ENCODE measurements around the gene USP19. TPM values are rescaled to one million over a fixed set of nuclear protein-coding genes. Genes with fewer than 3 reads are reported as not detected.

The USP19 gene
- total RNA-seq, 1 donor from 2014 or later = 68.0 TPM

DNA sequence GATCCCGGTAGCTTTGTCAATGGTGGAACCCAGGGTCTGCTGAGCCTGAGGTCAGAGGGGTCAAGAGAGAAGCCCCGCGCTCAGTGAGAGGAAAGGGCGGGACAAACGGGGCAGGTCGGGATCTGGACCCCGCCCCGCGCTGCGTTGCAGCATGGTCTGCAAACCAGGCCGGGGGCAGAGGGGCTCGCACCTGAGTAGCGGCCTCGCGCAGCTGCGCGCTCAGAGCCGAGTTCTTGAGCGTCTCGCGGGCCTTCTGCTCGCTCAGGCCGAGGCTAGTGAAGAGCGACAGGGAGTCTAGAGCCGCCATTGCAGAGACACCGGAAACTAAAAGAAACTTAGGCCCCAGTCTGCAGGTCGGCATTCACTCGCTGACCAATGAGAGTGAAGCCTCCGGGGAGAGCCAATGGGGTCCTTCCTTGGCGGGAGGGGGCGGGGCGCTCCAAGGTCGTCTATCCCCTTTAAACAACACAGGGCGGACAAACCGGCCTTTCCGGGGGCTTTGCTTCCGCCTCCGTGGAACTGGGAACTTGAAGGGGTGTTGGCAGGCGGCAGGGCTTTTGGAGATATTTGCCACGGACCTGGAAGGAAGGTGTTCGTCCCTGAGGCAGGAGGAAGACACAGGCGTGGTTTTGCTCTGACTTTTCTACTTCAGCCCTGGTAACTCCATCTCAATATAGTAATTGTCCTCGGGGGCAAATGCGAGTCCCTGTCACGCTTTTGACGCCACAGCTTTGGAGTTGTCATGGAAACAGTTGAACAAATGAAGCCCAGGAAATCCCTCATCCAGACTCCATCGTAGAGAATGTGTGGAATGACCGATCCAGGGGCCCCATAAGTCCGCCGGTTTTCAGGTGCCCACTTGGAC lies 16.0 kb downstream of the USP19 start, which contains the start of gene QARS1:
QARS1 (minus strand) TSS at position 331 of the 865 bp plus-strand sequence; CDS start at position 307, 24 bp downstream.
- DNase-seq (ENCODE audit: low read depth) = peak; percentile 82

DNA sequence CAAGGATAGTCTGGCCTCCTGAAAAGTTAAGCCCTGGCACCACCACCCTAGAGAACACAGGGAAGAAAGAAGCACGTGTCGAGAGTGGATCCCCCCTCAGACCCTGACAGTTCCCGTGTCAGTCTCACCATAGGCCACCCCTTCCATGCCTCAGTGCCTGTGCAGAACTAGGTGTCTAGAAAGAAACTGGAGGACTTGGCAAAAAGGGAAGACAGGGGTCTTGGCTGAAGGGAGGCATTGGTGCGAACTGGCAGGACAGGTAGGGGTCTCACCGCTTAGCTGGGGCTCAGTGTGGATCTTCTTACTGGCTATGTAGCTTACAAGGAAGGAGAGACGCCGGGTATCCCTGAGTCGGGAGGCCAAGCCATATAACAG lies 16.6 kb downstream of the USP19 start:
- DNase-seq (ENCODE audit: low read depth) = no peak

DNA sequence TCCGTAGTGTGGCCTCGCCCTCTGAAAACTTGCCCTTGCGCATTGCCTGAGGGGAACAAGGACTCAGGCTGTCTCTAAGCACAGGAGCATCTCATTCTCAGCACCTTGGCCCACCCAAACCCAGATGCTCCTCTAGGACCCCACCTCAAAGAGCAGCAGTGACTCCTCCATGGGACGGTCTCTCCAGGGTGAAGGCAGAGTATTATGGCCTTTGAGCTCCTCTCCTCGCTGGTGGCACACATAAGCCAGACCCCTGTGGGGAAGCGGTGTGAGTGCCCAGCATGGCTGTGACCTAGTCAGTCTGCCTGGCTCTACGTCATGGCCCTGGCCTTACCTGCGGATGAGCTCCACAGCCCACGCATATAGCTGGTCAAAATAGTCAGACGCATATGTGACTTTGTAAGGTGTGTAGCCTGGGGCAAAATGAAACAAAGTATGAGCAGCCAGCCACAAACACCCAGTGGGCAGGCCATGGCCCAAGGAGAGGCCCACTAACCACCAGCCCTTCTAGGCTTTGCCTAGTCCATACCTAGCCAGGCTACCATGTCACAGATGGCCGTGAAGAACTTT lies 20.5 kb downstream of the USP19 start:
- no peak for DNase-seq (ENCODE audit: low read depth)

DNA sequence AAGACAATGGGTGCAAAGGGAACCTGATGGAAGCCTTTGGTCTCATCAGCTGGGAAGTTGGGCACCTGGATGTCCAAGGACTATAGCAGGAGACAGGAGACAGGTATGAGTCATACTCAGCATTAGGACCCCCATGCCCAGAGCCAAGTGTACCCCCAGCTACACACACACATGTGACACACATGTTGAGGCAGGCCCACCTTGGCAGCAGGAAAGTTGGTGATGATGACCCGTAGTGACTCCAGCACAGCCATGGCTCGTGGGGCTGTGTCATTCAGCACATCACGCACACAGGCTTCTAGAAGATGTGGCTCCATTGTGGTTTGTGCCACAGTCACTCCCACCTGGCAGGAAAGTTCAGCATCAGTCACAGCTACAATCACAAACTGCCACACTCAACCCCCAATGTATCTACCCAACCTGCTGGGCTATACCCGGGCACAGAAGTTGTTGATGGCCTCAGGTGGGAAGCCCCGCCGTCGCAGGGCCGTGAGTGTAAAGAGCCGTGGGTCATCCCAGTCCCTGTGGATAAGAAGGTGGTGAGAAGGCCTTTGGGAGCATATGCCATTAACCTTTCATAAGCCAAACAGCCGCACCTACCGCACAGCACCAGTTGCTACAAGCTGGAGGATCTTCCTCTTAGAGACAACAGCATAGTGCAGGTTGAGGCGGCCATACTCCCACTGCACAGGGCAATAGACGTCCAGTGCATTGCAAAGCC lies 21.6 kb downstream of the USP19 start:
- DNase-seq (ENCODE audit: low read depth) = no peak

DNA sequence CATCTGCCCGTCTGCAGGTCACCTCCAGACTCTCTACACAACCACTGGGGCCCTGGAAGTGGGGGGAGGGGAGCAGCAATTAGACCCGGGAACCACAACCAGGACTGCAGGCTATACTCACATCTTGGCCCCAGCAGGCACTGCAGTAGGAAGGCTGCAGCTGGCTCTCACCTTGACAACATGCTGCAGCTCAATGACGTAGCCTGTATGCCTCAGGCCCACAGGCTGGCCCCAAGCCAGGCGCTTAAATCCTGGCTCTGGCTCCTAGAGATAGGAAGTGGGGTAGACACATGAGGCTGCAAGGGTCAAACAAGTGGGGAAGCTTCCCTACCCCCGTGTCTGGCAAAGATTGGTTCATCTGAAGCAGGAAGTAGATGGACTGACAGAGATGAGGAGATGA lies 22.2 kb downstream of the USP19 start:
- DNase-seq (ENCODE audit: low read depth) = no peak

DNA sequence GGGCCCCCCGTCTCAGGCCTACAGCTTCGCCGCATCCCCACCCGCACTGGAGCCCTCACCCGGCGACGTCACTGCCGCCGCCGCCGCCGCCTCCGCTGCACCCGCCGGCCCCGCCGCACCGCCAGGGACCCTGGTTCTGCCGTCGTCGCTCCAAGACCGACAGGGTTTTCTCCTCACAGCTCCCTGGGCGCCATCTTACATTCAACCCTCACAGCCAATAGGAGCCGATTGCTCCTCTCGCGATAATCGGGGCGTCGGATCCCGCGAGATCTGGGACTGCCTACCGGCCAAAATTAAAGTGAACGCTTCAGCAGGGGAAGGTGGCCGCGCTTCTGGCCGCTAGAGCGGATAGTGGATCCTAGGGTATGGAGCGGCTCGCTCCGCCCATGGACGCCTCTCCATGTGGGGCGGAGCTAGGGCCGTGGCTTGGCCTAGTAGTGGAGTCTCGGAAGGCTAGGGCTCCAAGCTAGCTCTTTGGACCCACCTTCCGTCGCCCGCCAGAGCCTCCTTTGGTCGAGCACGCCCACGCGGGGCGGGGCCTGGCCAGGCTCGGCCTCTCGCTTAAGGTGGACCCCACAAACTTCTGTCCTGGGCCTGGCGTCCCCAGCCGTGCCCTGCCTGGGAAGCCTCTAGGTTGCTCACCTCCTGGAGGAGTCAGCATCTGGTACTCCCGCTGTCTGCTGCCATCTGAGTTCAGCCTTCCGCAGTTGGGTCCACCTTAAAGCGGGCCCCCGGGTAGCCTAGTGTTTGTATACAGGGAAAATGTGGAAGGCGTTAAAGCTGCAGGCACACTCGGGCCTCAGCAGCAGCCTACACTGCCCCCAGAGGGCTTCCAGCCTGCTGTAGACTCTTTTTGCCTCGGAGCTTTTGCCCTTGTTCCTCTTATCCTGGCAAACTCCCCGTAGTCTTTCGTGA lies 26.5 kb downstream of the USP19 start, which contains the start of gene QRICH1:
QRICH1 (minus strand) TSS at position 219 of the 915 bp plus-strand sequence. CDS start 17,054 bp downstream, outside the sequence.
- DNase-seq (ENCODE audit: low read depth) = peak; percentile 95

DNA sequence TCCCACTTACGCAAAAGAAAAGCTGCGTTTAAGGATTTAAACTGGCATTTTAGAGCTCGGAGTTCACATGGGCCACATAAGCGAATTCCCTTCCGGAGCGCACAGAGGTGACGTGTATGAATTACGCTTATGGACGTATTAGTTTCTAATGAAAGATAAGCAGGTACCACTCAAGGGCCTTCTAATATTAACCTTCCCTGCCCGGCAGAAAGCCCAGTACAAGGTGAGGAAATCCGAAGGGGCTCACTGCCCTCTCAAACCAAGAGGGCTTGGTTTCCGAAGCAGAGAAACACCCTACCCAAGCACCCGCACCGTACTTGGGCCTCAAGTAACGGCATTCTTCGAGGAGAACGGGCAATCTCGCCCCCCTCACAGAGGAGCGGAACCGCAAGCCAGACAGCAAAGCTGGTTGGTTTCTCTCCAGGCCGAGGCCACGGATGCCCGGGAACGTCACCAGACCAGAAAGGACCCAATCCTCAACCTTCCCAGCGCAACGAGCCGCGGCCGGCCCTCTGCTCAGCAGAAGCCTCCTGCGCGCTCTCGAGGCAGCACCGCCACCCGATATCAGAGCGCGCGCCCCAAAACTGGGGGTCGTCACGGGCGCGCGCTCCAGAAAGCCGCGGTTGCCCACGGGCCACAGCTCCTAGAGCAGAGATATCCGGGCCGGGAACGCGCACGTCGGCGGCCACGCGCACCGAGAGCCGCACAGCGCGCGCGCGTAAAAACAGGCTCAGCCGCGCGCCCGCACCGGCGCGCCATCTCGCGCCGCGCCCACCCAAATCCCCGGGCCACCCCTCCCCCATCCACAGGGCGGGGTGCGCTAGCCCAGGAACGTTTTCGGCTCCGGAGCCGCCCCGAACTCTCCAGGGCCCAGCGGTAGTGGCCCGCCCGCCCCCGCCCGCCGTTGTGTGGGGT lies 27.4 kb downstream of the USP19 start:
- peak; percentile 77 for DNase-seq (ENCODE audit: low read depth)

DNA sequence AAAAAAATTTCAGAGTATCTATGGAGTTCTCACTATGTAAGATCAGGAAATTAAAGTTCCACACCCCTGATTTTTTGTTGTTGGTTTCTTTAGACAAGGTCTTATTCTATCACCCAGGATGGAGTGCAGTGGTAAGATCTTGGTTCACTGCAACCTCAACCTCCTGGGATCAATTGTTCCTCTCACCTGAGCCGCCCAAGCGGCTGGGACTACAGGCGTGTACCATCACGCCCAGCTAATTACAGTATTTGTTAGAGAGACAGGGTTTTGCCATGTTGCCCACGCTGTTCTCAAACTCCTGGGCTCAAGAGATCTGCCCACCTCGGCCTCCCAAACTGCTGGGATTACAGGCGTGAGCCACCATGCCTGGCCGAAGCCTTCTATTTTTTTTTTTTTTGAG lies 39.2 kb downstream of the USP19 start:
- no peak for DNase-seq (ENCODE audit: low read depth)

DNA sequence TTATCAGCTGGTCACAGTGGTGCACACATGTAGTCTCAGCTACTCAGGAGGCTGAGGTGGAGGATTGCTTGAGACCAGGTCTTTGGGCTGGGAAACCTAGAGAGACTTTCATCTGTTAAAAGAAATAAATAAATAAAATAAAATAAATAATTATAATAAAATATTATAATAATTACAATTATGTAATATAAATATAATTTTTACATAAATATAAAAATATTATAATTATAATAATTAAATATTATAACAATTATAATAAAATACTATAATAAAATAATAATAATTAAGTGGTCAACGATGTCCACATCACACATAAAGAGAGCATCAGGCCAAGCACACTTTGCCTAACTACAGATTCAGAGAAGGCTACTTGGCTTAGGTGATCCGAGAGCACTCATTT lies 41.4 kb downstream of the USP19 start:
- DNase-seq (ENCODE audit: low read depth) = no peak

DNA sequence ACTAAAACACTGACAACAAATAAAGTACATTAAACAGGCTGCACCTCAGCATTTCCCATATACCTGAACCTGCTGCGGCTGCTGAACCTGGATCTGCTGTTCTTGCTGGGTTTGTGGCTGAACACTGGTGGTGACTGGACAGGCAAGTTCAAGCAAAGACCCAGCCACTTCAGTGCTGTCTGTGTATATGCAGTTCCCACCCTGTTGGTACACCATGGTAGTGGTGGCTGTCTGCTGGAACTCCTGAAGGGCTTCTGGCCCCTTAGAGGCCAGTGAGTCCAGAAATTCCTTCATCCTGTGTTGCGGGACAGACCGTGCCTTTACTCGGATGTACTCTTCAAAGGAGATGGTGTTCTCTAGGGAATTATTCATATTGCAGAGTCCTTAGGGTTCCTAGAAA lies 44.0 kb downstream of the USP19 start:
- no peak for DNase-seq (ENCODE audit: low read depth)

DNA sequence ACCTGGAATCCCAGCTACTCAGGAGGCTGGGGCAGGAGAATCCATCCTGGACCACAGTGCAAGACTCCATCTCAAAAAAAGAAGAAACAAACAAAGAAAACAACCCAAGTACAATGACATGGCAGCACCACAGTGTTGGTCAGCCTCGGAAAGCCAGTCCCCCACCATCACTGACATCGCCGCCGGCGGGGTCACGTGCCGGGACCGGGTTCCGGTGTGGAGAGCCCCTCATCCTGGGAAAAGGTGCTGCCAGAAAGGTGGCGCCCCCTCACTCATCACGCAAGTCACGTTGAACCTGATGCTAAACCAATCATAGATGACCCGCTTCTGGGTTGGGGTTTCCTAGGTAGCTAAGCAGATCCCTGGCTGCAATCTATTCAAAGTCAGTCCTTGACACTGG lies 44.5 kb downstream of the USP19 start:
- no peak for DNase-seq (ENCODE audit: low read depth)

Other genes with a start within 250 kb of the USP19 start
- 22.4 and 23.4 TPM in 2 replicates for gene SLC25A20, start 221.9 kb downstream of the USP19 start, total RNA-seq
- gene ARIH2, start 202.0 kb downstream of the USP19 start, total RNA-seq = 63.2 and 79.8 TPM in 2 replicates
- gene P4HTM, start 130.6 kb downstream of the USP19 start, total RNA-seq = 22.7 and 47.1 TPM in 2 replicates
- 69.8 and 134 TPM in 2 replicates for gene WDR6, start 113.4 kb downstream of the USP19 start, total RNA-seq
- 54.4 and 64.5 TPM in 2 replicates for gene DALRD3, start 102.2 kb downstream of the USP19 start, total RNA-seq
- gene NDUFAF3, start 98.7 kb downstream of the USP19 start, total RNA-seq = 50.5 and 66.9 TPM in 2 replicates
- 135 and 218 TPM in 2 replicates for gene IMPDH2, start 91.4 kb downstream of the USP19 start, total RNA-seq
- gene QRICH1, start 26.8 kb downstream of the USP19 start, total RNA-seq = 55.3 and 94.3 TPM in 2 replicates
- 316 and 381 TPM in 2 replicates for gene QARS1, start 16.1 kb downstream of the USP19 start, total RNA-seq
- 262 and 645 TPM in 2 replicates for gene LAMB2, start 12.2 kb upstream of the USP19 start, total RNA-seq
- gene CCDC71, start 45.5 kb upstream of the USP19 start, total RNA-seq = 15.1 and 28.7 TPM in 2 replicates
- gene KLHDC8B, start 50.8 kb upstream of the USP19 start, total RNA-seq = 20.1 and 26.6 TPM in 2 replicates
- 1.6 and 3.6 TPM in 2 replicates for gene C3orf62, start 156.4 kb upstream of the USP19 start, total RNA-seq
- gene USP4, start 219.2 kb upstream of the USP19 start, total RNA-seq = 6.9 and 38.7 TPM in 2 replicates
- 288 and 368 TPM in 2 replicates for gene GPX1, start 237.5 kb upstream of the USP19 start, total RNA-seq

Measured in renal cortical epithelial cell (primary cell).